ENCODE results near the gene NEDD9.

The NEDD9 gene

GRCh38 chr6:11232193-11232769 lies at the start of gene NEDD9:
Gene NEDD9 (minus strand): TSS chr6:11232668. CDS start chr6:11232515, 153 bp downstream.
- Histone ChIP-seq H3K4me1 (ENCODE audit: control insufficient read depth, insufficient read depth, low read length, unreplicated experiment) (peaks cover 26% of the 10 kb centered on the region), H3K27me3 (ENCODE audit: insufficient read depth, low read length) (no peaks in the 10 kb centered on the region), H3K79me2 (ENCODE audit: control insufficient read depth, insufficient read depth, low read length, unreplicated experiment) (peaks cover 41% of the 10 kb centered on the region), H3K27ac (ENCODE audit: low read depth, low read length) (peak within 1 kb of the TSS; percentile 81), H3K36me3 (ENCODE audit: insufficient read depth, low read length) (no peaks in the 10 kb centered on the region), H3K4me3 (ENCODE audit: low read depth, low read length) (peak within 1 kb of the TSS; percentile 82), H2AFZ (ENCODE audit: low read length, unreplicated experiment) (peak within 1 kb of the TSS; percentile 98)

- peaks cover 4% of the 10 kb centered on the region for H3K4me1 ChIP-seq (ENCODE audit: control insufficient read depth, insufficient read depth, low read length, unreplicated experiment)
- H3K36me3 ChIP-seq (ENCODE audit: insufficient read depth, low read length), result no peaks in the 10 kb centered on the region
- H3K4me3 ChIP-seq (ENCODE audit: low read depth, low read length), result no peak overlapping the region
- no peaks in the 10 kb centered on the region for H3K27me3 ChIP-seq (ENCODE audit: insufficient read depth, low read length)
- H2AFZ ChIP-seq (ENCODE audit: low read length, unreplicated experiment), result no peak overlapping the region
- no peaks in the 10 kb centered on the region for H3K79me2 ChIP-seq (ENCODE audit: control insufficient read depth, insufficient read depth, low read length, unreplicated experiment)
- H3K27ac ChIP-seq (ENCODE audit: low read depth, low read length), result no peak overlapping the region
These were observed 49.8 kb upstream of the NEDD9 start for GRCh38 chr6:11282245-11282644.

- peaks cover 8% of the 10 kb centered on the region for H3K4me1 ChIP-seq (ENCODE audit: control insufficient read depth, insufficient read depth, low read length, unreplicated experiment)
- H3K4me3 ChIP-seq (ENCODE audit: low read depth, low read length), result no peak overlapping the region
- H3K27me3 ChIP-seq (ENCODE audit: insufficient read depth, low read length), result no peaks in the 10 kb centered on the region
- no peaks in the 10 kb centered on the region for H3K36me3 ChIP-seq (ENCODE audit: insufficient read depth, low read length)
- no peaks in the 10 kb centered on the region for H3K79me2 ChIP-seq (ENCODE audit: control insufficient read depth, insufficient read depth, low read length, unreplicated experiment)
- H2AFZ ChIP-seq (ENCODE audit: low read length, unreplicated experiment), result no peak overlapping the region
- H3K27ac ChIP-seq (ENCODE audit: low read depth, low read length), result no peak overlapping the region
These were observed 47.9 kb upstream of the NEDD9 start for GRCh38 chr6:11280394-11280793.

- Histone ChIP-seq H3K27me3 (ENCODE audit: insufficient read depth, low read length) (no peaks in the 10 kb centered on the region), H3K36me3 (ENCODE audit: insufficient read depth, low read length) (no peaks in the 10 kb centered on the region), H3K27ac (ENCODE audit: low read depth, low read length) (no peak overlapping the region), H2AFZ (ENCODE audit: low read length, unreplicated experiment) (no peak overlapping the region), H3K4me1 (ENCODE audit: control insufficient read depth, insufficient read depth, low read length, unreplicated experiment) (peaks cover 8% of the 10 kb centered on the region), H3K4me3 (ENCODE audit: low read depth, low read length) (no peak overlapping the region), H3K79me2 (ENCODE audit: control insufficient read depth, insufficient read depth, low read length, unreplicated experiment) (no peaks in the 10 kb centered on the region)
These were observed 46.8 kb upstream of the NEDD9 start for GRCh38 chr6:11279284-11279689.

GRCh38 chr6:11278207-11278559 lies 45.7 kb upstream of the NEDD9 start:
- no peaks in the 10 kb centered on the region for H3K36me3 ChIP-seq (ENCODE audit: insufficient read depth, low read length)
- H3K27ac ChIP-seq (ENCODE audit: low read depth, low read length), result no peak overlapping the region
- H3K79me2 ChIP-seq (ENCODE audit: control insufficient read depth, insufficient read depth, low read length, unreplicated experiment), result no peaks in the 10 kb centered on the region
- peaks cover 8% of the 10 kb centered on the region for H3K4me1 ChIP-seq (ENCODE audit: control insufficient read depth, insufficient read depth, low read length, unreplicated experiment)
- H2AFZ ChIP-seq (ENCODE audit: low read length, unreplicated experiment), result no peak overlapping the region
- H3K4me3 ChIP-seq (ENCODE audit: low read depth, low read length), result no peak overlapping the region
- no peaks in the 10 kb centered on the region for H3K27me3 ChIP-seq (ENCODE audit: insufficient read depth, low read length)

- Histone ChIP-seq H3K36me3 (ENCODE audit: insufficient read depth, low read length) (no peaks in the 10 kb centered on the region), H3K27me3 (ENCODE audit: insufficient read depth, low read length) (no peaks in the 10 kb centered on the region), H3K4me1 (ENCODE audit: control insufficient read depth, insufficient read depth, low read length, unreplicated experiment) (peaks cover 8% of the 10 kb centered on the region), H3K79me2 (ENCODE audit: control insufficient read depth, insufficient read depth, low read length, unreplicated experiment) (no peaks in the 10 kb centered on the region), H3K27ac (ENCODE audit: low read depth, low read length) (no peak overlapping the region), H3K4me3 (ENCODE audit: low read depth, low read length) (no peak overlapping the region), H2AFZ (ENCODE audit: low read length, unreplicated experiment) (peak overlapping the region; percentile 22)
These were observed 45.1 kb upstream of the NEDD9 start for GRCh38 chr6:11277275-11278206.

- H2AFZ ChIP-seq (ENCODE audit: low read length, unreplicated experiment), result peak overlapping the region; percentile 22
- H3K36me3 ChIP-seq (ENCODE audit: insufficient read depth, low read length), result no peaks in the 10 kb centered on the region
- no peaks in the 10 kb centered on the region for H3K79me2 ChIP-seq (ENCODE audit: control insufficient read depth, insufficient read depth, low read length, unreplicated experiment)
- no peak overlapping the region for H3K4me3 ChIP-seq (ENCODE audit: low read depth, low read length)
- no peak overlapping the region for H3K27ac ChIP-seq (ENCODE audit: low read depth, low read length)
- H3K4me1 ChIP-seq (ENCODE audit: control insufficient read depth, insufficient read depth, low read length, unreplicated experiment), result peaks cover 8% of the 10 kb centered on the region
- no peaks in the 10 kb centered on the region for H3K27me3 ChIP-seq (ENCODE audit: insufficient read depth, low read length)
These were observed 44.4 kb upstream of the NEDD9 start for GRCh38 chr6:11276911-11277274.

- Histone ChIP-seq H3K4me1 (ENCODE audit: control insufficient read depth, insufficient read depth, low read length, unreplicated experiment) (peaks cover 8% of the 10 kb centered on the region), H3K4me3 (ENCODE audit: low read depth, low read length) (no peak overlapping the region), H2AFZ (ENCODE audit: low read length, unreplicated experiment) (no peak overlapping the region), H3K36me3 (ENCODE audit: insufficient read depth, low read length) (no peaks in the 10 kb centered on the region), H3K27ac (ENCODE audit: low read depth, low read length) (no peak overlapping the region), H3K27me3 (ENCODE audit: insufficient read depth, low read length) (no peaks in the 10 kb centered on the region), H3K79me2 (ENCODE audit: control insufficient read depth, insufficient read depth, low read length, unreplicated experiment) (no peaks in the 10 kb centered on the region)
These were observed 43.8 kb upstream of the NEDD9 start for GRCh38 chr6:11276228-11276627.

GRCh38 chr6:11275598-11275997 lies 43.1 kb upstream of the NEDD9 start:
- peaks cover 8% of the 10 kb centered on the region for H3K4me1 ChIP-seq (ENCODE audit: control insufficient read depth, insufficient read depth, low read length, unreplicated experiment)
- H3K79me2 ChIP-seq (ENCODE audit: control insufficient read depth, insufficient read depth, low read length, unreplicated experiment), result no peaks in the 10 kb centered on the region
- H2AFZ ChIP-seq (ENCODE audit: low read length, unreplicated experiment), result no peak overlapping the region
- no peaks in the 10 kb centered on the region for H3K36me3 ChIP-seq (ENCODE audit: insufficient read depth, low read length)
- no peaks in the 10 kb centered on the region for H3K27me3 ChIP-seq (ENCODE audit: insufficient read depth, low read length)
- no peak overlapping the region for H3K4me3 ChIP-seq (ENCODE audit: low read depth, low read length)
- H3K27ac ChIP-seq (ENCODE audit: low read depth, low read length), result no peak overlapping the region

GRCh38 chr6:11273406-11274065 lies 41.1 kb upstream of the NEDD9 start:
- Histone ChIP-seq H3K27ac (ENCODE audit: low read depth, low read length) (no peak overlapping the region), H3K4me1 (ENCODE audit: control insufficient read depth, insufficient read depth, low read length, unreplicated experiment) (peaks cover 8% of the 10 kb centered on the region), H3K27me3 (ENCODE audit: insufficient read depth, low read length) (no peaks in the 10 kb centered on the region), H3K4me3 (ENCODE audit: low read depth, low read length) (no peak overlapping the region), H3K79me2 (ENCODE audit: control insufficient read depth, insufficient read depth, low read length, unreplicated experiment) (no peaks in the 10 kb centered on the region), H2AFZ (ENCODE audit: low read length, unreplicated experiment) (no peak overlapping the region), H3K36me3 (ENCODE audit: insufficient read depth, low read length) (no peaks in the 10 kb centered on the region)
